ENCODE data around the gene SPNS3. TPM values are rescaled to one million over a fixed set of nuclear protein-coding genes. Genes with fewer than 3 reads are reported as not detected.

Gene SPNS3
- total and polyA plus RNA-seq, 9 of the 15 experiments (the other 6 are each of a cell fraction or from before 2014, with no cell fraction given), result not detected

- H3K36me3 ChIP-seq (ENCODE audit: control insufficient read depth, insufficient read depth, low read length), result no peaks in the 10 kb centered on the region
- ChIA-PET POLR2A (interaction anchor here (0.6 to 1.1 kb wide), 3 partner anchors 16 to 36 kb away, joined by 3 to 4 read pairs (median 4); no protein-coding TSS in a partner anchor), CTCF (ENCODE audit: low intra/inter-chr PET ratio) (no interaction called here)
- no peak overlapping the region for H3K9ac ChIP-seq (ENCODE audit: insufficient read depth in 1 of 2, low read depth in 2 of 2, low read length in 2 of 2)
- no peak overlapping the region for H3K4me2 ChIP-seq (ENCODE audit: insufficient read depth, low read length)
- H3K4me1 ChIP-seq (replicated peaks in 1 of 2; ENCODE audit: control insufficient read depth in 2 of 2, insufficient read depth in 2 of 2, low read length in 2 of 2), result peaks cover 0 to 5% of the 10 kb centered on the region in 2 experiments; a peak in 2 of 5 replicates
- BruUV-seq (replicated peaks), result no TSS peak
- H3K9me3 ChIP-seq (replicated peaks; ENCODE audit: control insufficient read depth, insufficient read depth, low read depth, low read length), result no peaks in the 10 kb centered on the region
- H3K4me3 ChIP-seq, result no peak overlapping the region
- H2AFZ ChIP-seq (ENCODE audit: low read depth, low read length), result no peak overlapping the region
- no peak for TF ChIP-seq BDP1 (IDR thresholded peaks at IDR 0.05; ENCODE audit: insufficient read depth, insufficient read length)
- peak; percentile 46 for TF ChIP-seq CHD4 (IDR thresholded peaks at IDR 0.05; ENCODE audit: insufficient read depth, insufficient replicate concordance, low read depth, low read length, poor library complexity, severe bottlenecking)
- no peak for TF ChIP-seq DEAF1 (CRISPR knock-in tag; IDR thresholded peaks at IDR 0.05)
- TF ChIP-seq PREB (CRISPR knock-in tag; IDR thresholded peaks at IDR 0.05), result no peak
- TF ChIP-seq ZNF449 (CRISPR knock-in tag; IDR thresholded peaks at IDR 0.05), result no peak
- TF ChIP-seq ZNF780A (CRISPR knock-in tag; IDR thresholded peaks at IDR 0.05), result no peak
- peak; percentile 80 for TF ChIP-seq ZFP36 (IDR thresholded peaks at IDR 0.05; ENCODE audit: low read depth, low read length, partially characterized antibody)
- TF ChIP-seq KDM1A (IDR thresholded peaks at IDR 0.05), result 0 out of 4 replicates have a peak, but pooled peaks of 1 of the 2 experiments have one; percentile 12
- H3K27me3 ChIP-seq (ENCODE audit: control insufficient read depth in 2 of 2, insufficient read depth in 2 of 2, low read length in 2 of 2), result peaks cover 7 to 50% of the 10 kb centered on the region in 2 experiments; a peak in 4 of 5 replicates
- WGBS (ENCODE audit: insufficient coverage, low coverage, missing lambda C conversion rate), result 4% methylated on average over 7 of the region's 11 CpGs
- no peak for DNase-seq (ENCODE audit: extremely low read depth in 1 of 4, low spot score in 3 of 4)
- no peaks in the 10 kb centered on the region for H3K9me1 ChIP-seq (ENCODE audit: control insufficient read depth, insufficient read depth, low read length)
- in situ Hi-C loops (cut with MboI) (no loop called here), intact Hi-C loops (cut with micrococcal nuclease) (no loop called here)
- peaks cover 3% of the 10 kb centered on the region; the same call in 1 of the 2 replicates for H4K20me1 ChIP-seq (replicated peaks; ENCODE audit: control insufficient read depth, insufficient read depth, low read length)
- ATAC-seq, result no peak
- no peak for FAIRE-seq
- H3K79me2 ChIP-seq (ENCODE audit: control insufficient read depth, insufficient read depth, low read length), result no peaks in the 10 kb centered on the region
- H3K27ac ChIP-seq (ENCODE audit: extremely low read depth, low read depth, low read length), result no peak overlapping the region
These were observed 92.1 kb downstream of the SPNS3 start for GRCh38 chr17:4525691-4526397.

Data from K562 (cell line).